NCI-H748 (cell line): ENCODE data around the gene TREX2.
"Not testable (repeated sequence)": the region's sequence is repeated elsewhere in the genome, so short reads cannot be mapped to it uniquely, and the experiment has no call there.

Experiments used
- DNase-seq: peaks from one replicate; lab custom pipeline; 2025; ENCODE audit not compliant: unreplicated experiment; lab: John Stamatoyannopoulos, UW

TREX2 gene

DNA sequence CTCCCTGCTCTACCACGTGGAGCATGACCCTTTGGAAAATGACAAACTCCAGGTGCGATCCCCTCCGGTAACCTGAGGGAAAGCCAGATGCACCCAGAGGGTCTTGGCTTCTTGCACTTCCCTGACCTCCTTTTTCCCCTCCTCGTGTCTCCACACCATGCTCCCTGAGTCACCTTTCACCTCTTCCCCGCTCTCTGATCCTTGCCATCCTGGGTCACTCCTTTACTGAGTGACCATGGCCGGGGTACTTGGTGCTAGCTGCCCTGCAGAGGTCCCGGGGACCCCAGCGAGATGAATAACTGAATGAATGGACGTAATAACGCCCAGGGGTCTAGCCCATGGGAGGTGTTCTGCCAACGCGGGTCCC is 35.0 kb downstream of the TREX2 start:
- DNase-seq, result no peak

GRCh38 chrX:153410373-153410772 is 35.5 kb downstream of the TREX2 start:
- no peak for DNase-seq

DNA sequence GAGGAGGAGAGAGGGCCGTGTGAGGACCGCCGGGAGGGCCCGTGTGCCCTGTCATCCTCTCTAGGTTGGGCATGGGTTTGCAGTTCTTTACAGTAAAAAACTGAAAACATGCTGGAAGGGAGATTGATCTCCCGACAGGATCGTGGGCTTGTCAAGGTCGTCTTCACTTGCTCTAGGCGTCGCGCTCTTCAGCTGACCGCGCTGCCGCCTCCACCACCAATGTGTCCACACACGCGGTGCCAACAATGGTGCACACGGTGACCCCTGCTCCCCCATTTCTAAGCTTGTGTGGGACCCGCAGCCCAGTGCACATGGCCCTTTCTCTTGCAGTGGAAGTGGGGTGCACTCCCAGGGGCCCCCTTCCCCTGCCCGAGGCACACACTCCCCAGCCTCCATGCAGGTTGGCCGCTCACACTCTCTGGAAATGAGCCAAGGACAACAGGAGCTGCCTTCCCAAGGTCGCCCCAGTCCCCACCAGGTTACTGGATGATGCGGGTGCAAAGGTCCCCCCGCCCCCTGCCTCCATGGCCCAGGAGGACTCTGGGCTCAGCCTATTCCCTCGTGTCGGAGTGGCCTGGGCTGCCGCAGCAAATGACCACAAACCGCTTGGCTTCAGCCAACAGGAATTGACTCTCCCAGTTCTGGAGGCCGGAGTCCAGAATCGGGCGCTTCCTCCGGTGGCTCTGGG is 36.3 kb downstream of the TREX2 start:
- no peak for DNase-seq

GRCh38 chrX:153408871-153409351 is 36.9 kb downstream of the TREX2 start:
- no peak for DNase-seq

- DNase-seq, result no peak
Observed at GRCh38 chrX:153408221-153408721, 37.6 kb downstream of the TREX2 start.

GRCh38 chrX:153407736-153408135 is 38.1 kb downstream of the TREX2 start:
- no peak for DNase-seq

- DNase-seq, result no peak
Observed at GRCh38 chrX:153406903-153407302, 39.0 kb downstream of the TREX2 start.

GRCh38 chrX:153406011-153406410 is 39.8 kb downstream of the TREX2 start:
- no peak for DNase-seq

DNA sequence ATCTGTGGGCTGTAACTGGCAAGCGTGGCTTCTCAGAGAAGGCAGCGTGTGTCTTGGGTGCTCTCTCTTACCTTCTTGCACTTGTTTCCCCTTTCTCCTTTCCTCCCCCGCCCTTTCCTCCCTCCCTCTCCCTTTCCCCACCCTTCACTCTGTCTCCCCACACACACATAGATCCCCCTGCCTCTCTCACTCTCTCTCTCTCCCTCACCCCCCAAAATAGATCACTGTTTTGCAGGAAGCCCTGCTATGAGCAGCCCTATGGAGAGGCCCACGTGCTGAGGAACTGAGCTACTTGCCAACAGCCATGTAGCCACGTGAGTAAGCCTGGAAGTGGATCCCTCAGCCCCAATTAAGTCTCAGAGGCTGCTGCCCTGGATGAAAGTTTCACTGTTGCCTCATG is 40.4 kb downstream of the TREX2 start:
- no peak for DNase-seq

DNA sequence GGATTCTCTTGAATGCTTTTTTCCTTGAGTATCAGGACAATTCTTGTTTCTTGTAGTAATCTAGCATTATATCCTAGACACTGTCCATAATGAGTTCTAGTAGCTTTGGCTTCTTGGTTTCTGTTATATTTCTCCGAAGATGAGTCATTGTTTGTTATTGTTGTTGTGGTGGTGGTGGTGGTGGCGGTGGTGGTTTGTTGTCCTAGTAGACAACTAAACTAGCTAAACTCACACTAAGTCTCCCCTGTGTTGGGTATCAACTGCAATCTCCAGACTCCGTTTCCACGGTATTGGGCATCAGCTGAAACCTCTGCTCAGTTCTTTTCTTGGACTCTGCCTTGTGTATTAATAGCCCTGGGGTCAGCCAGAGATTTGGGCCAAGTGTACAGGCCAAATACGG is 41.5 kb downstream of the TREX2 start:
- not testable (repeated sequence) for DNase-seq

- no peak for DNase-seq
Observed at GRCh38 chrX:153401133-153401764, 44.6 kb downstream of the TREX2 start, which contains the start of gene PNMA6E. PNMA6E (minus strand) TSS chrX:153401350; CDS start chrX:153398849, 2,501 bp downstream.

DNA sequence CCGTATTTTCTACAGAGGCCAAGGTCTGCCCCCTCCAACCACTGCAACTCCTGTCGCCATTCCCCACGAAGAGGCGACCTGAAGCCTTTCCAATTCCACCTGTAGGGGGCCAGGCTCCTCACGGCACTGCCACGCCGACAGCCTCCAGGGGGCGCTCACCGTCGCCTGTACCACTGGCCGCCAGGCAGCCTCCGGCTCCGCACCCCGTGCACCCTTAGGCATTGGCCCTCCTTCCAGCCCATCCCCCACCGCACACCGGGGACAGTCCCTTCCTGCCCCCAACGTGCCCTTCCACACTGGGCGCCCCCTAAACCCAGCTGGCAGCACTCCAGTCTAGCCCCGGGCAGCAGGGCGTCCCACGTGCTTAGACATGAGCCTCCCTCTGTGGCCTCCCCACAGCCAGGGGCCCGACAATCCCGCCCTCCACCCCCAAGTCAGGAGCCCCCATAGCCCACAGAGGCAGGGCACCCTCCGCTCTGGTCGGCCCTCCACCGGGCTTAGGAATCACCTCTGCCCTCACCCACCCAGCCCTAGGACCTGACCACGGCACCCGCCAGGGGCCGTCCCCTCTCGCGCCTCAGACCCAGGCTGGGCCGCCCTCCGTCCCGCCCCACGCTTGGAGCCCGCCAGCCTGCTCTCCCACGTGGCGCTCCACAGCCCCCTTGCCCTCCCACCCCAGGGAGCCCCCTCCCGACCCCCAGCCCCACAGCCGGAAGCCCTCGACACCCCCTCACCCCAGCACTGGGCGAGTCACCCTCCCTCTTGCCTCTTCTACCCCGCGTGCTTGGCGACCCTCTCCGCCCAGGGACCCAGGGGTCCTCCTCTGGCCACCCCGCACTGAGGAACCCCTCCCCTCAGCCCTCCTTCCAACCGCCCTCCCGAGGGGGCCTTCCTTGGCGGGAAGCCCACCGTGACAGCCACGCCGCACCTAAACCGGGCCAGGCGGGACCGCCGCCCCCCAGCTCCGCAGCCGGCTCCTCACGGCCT is 45.4 kb downstream of the TREX2 start:
- DNase-seq, result no peak

GRCh38 chrX:153398275-153398960 is 47.4 kb downstream of the TREX2 start:
- DNase-seq, result no peak

DNA sequence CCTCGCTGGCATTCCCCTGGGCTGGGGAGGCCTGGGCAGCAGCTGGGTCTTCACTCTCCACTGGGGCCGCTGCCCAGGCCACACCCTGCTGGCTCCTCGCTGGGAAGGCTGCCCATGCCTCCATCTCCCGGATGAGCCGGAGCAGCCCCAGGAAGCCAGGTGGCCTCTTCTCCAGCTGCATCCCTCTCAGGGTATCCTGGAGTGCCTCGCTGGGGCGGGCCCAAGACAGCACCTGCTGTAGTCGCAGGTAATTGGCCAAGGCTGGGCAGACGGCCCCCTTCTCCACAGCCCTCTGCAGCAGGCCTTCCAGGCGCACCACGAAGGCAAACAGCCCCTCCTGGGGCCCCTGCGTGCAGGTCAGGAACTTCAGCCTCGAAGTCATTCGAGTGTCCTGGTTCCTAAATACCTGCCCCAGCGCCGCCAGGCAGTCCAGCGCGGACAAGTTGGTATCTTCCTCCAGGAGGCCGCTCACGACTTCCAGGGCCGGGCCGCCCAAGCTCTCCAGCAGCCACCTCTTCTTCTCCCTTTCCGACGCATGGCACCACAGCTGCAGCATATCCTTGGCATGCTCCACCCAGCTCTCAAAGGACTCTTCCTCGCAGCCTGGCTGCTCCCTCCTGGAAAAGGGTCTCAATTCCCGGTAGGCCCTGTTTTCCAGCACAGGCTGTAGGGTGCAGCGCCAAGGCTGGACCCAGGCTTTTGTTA is 48.4 kb downstream of the TREX2 start:
- DNase-seq, result peak; percentile 15

GRCh38 chrX:153396320-153397195 is 49.3 kb downstream of the TREX2 start:
- no peak for DNase-seq

DNA sequence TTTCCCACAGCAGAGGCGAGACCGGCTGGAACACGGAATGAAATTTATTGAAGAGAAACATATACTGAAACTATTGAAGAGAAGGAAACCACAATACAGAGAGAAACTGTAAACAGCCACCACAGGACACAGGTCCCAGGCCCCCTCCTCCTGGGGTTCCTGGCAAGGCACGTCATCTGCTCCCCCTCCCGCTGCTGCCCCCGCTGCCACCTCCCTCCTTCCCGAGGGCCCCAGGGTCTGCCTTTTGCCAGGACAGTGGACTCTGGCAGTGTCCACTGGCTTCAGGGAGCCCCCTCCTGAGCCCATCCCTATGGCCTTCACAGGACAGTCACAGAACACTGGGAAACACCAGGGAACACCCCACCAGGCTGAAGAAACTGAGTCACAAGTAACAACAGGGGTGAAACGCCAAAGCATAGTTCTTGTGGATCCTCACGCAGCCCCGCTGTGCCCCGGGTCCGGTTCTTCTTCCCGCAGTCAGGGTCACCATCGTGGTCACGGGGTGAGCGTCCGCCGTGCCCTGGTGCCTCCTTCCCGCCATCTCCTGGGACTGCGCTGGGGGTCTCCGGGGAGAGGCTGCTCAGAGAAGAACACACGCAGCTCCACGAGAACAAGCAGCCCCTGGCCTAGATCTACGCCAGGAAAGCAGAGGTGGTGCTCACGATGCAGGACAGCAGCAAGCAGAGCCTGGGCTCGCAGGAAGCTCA is 50.1 kb downstream of the TREX2 start:
- no peak for DNase-seq

DNA sequence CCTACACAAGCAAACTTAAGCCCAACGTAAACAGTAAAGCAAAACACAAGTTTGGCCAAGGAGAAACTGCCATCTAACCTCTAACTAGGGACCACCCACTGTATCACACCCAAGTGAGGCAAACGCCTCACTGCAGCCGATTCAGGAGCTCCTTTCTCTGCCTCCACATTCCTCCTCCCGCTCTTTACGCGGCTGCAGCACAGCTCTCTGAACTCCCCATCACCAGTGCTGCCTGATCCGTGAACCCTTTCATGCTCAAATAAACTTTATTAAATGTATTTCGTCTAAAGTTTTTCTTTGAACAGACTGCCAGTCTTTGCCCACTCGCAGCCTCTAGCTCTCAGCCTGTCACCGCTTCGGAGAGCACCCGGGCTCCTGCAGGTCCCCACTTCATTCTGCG is 51.2 kb downstream of the TREX2 start:
- DNase-seq, result no peak
